ENCODE measurements around the gene PWP2.

- TF ChIP-seq, protein P1, sequence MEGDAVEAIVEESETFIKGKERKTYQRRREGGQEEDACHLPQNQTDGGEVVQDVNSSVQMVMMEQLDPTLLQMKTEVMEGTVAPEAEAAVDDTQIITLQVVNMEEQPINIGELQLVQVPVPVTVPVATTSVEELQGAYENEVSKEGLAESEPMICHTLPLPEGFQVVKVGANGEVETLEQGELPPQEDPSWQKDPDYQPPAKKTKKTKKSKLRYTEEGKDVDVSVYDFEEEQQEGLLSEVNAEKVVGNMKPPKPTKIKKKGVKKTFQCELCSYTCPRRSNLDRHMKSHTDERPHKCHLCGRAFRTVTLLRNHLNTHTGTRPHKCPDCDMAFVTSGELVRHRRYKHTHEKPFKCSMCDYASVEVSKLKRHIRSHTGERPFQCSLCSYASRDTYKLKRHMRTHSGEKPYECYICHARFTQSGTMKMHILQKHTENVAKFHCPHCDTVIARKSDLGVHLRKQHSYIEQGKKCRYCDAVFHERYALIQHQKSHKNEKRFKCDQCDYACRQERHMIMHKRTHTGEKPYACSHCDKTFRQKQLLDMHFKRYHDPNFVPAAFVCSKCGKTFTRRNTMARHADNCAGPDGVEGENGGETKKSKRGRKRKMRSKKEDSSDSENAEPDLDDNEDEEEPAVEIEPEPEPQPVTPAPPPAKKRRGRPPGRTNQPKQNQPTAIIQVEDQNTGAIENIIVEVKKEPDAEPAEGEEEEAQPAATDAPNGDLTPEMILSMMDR (IDR thresholded peaks at IDR 0.05): no peak
- TF ChIP-seq POLR2A (IDR thresholded peaks at IDR 0.05): no peak
Measured at GRCh38 chr21:44087426-44088400, 19.5 kb upstream of the PWP2 start.
